GM19452 (cell line): Measurements from ENCODE around the gene FARS2.

Experiments used
- ATAC-seq: cut with Tn5 transposase; IDR thresholded peaks from one replicate; pipeline ENCODE4 v1.9.1; 2021; ENCODE audit not compliant: unreplicated experiment

FARS2 gene

GRCh38 chr6:5260661-5261544 is at the start of gene FARS2, which contains the start of gene LYRM4:
FARS2 (plus strand) TSS chr6:5261513.
LYRM4 (minus strand) TSS chr6:5260950; CDS start chr6:5260733, 217 bp downstream.
- peak; percentile 76 for ATAC-seq

- no peak for ATAC-seq
These were observed 47.5 kb upstream of the FARS2 start for GRCh38 chr6:5213836-5214235.

GRCh38 chr6:5214570-5215052 is 46.7 kb upstream of the FARS2 start:
- no peak for ATAC-seq

- no peak for ATAC-seq
These were observed 46.2 kb upstream of the FARS2 start for GRCh38 chr6:5215159-5215558.

- ATAC-seq, result no peak
These were observed 45.5 kb upstream of the FARS2 start for GRCh38 chr6:5215799-5216198.

GRCh38 chr6:5217356-5217755 is 44.0 kb upstream of the FARS2 start:
- no peak for ATAC-seq

GRCh38 chr6:5219011-5219691 is 42.2 kb upstream of the FARS2 start:
- no peak for ATAC-seq

GRCh38 chr6:5220443-5220842 is 40.9 kb upstream of the FARS2 start:
- no peak for ATAC-seq

GRCh38 chr6:5223309-5223708 is 38.0 kb upstream of the FARS2 start:
- no peak for ATAC-seq

GRCh38 chr6:5229356-5229755 is 32.0 kb upstream of the FARS2 start:
- no peak for ATAC-seq

- no peak for ATAC-seq
These were observed 31.2 kb upstream of the FARS2 start for GRCh38 chr6:5230081-5230480.

- ATAC-seq, result no peak
These were observed 30.0 kb upstream of the FARS2 start for GRCh38 chr6:5231289-5231688.

GRCh38 chr6:5234874-5235273 is 26.4 kb upstream of the FARS2 start:
- no peak for ATAC-seq

- no peak for ATAC-seq
These were observed 25.5 kb upstream of the FARS2 start for GRCh38 chr6:5235830-5236229.

- ATAC-seq, result no peak
These were observed 23.5 kb upstream of the FARS2 start for GRCh38 chr6:5237805-5238204.

GRCh38 chr6:5238336-5238735 is 23.0 kb upstream of the FARS2 start:
- ATAC-seq, result no peak

GRCh38 chr6:5241252-5241651 is 20.1 kb upstream of the FARS2 start:
- no peak for ATAC-seq

GRCh38 chr6:5243069-5243468 is 18.2 kb upstream of the FARS2 start:
- ATAC-seq, result no peak

GRCh38 chr6:5246141-5247097 is 14.9 kb upstream of the FARS2 start:
- ATAC-seq, result no peak

GRCh38 chr6:5247201-5247600 is 14.1 kb upstream of the FARS2 start:
- no peak for ATAC-seq
